Head of caudate nucleus (tissue), 42 donors: ENCODE results near the gene ZNF700.
"Not testable (repeated sequence)": the region's sequence is repeated elsewhere in the genome, so short reads cannot be mapped to it uniquely, and the experiment has no call there.

Experiments used
- DNase-seq, 42 donors: peaks; one replicate each; pipeline versions ENCODE4 v3.0.0 to v3.0.0-alpha.2; 2020 to 2021; ENCODE audit warnings: mixed read lengths in 7 of 42
- intact Hi-C: fragments of 100-400 bp; cut with DNase I; formaldehyde crosslinking; loops from one replicate; pipeline ENCODE4 v1.15.0; 2022

Gene ZNF700

GRCh38 chr19:11924886-11925650 is at the start of gene ZNF700:
ZNF700 (plus strand) TSS chr19:11925107; CDS start chr19:11925211, 104 bp downstream.
- intact Hi-C loops: loop anchor here (5.0 kb wide), 1 partner anchor 62 kb away; no protein-coding TSS in a partner anchor
- peak; percentile 90 to 99 (median 96) for DNase-seq

- DNase-seq: peak in 33 of 42 donors; percentile 6 to 71 (median 40)
- intact Hi-C loops: not testable (repeated sequence)
These were observed 45.1 kb upstream of the ZNF700 start for GRCh38 chr19:11879687-11880266.

- DNase-seq: no peak
- intact Hi-C loops: no loop called here
These were observed 44.3 kb upstream of the ZNF700 start for GRCh38 chr19:11880598-11880997.

GRCh38 chr19:11881151-11881800 is 43.6 kb upstream of the ZNF700 start:
- intact Hi-C loops: no loop called here
- DNase-seq: peak in 41 of 42 donors; percentile 10 to 85 (median 60)

- no peak for DNase-seq
- intact Hi-C loops: no loop called here
These were observed 42.3 kb upstream of the ZNF700 start for GRCh38 chr19:11882606-11883005.

GRCh38 chr19:11887234-11887610 is 37.7 kb upstream of the ZNF700 start:
- intact Hi-C loops: no loop called here
- DNase-seq: peak in 3 of 42 donors; percentile 14 to 40 (median 17)

DNA sequence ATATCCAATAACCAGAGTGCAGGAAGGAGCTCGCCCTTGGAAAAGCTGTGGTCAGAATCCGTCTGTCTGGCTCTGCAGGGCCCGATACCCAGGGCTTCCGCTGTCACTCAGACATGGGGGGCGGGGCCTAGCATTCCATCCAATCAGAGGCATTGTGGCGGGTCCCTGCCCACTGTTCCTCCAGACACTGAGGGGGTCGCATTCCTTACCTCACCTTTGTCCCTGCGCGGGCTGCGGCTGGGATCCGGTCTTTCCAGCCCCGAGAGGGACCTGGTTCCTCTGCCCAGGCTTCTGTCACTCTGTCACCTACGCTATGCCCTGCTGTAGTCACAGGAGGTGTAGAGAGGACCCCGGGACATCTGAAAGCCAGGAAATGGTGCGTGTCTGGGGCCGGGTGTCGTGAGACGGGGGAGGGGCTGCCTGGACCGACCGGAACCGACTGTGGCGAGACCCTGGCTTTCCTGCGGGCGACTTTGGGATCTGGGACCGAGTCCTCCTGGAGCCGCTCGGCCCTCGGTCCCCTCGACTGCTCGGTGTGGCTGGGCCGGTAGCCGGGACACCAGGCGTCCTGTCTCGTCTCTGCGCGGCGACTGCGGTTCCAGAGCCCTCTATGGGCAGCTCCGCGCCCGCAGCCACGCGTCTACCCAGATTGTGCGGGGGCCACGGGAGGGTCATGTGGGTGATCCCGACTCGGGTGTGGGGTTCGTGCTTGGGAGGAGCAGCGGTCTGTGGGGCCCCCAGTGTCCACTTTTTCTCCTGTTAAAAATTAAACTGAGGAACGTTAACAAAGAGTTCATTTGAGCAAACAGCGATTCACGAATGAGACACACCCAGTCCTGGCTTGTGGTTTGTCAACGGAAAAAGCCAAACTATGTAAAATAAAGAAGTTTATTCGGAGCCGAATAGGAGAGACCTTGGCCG is 37.0 kb upstream of the ZNF700 start, which contains the start of gene ZNF69:
TSS of gene ZNF69 (plus strand) at position 172 of the 921 bp plus-strand sequence. CDS start at position 314, 142 bp downstream.
- DNase-seq: peak; percentile 75 to 94 (median 88)
- intact Hi-C loops: no loop called here

- DNase-seq, intact Hi-C loops: not testable (repeated sequence)
These were observed 35.0 kb upstream of the ZNF700 start for GRCh38 chr19:11889901-11890300.

DNA sequence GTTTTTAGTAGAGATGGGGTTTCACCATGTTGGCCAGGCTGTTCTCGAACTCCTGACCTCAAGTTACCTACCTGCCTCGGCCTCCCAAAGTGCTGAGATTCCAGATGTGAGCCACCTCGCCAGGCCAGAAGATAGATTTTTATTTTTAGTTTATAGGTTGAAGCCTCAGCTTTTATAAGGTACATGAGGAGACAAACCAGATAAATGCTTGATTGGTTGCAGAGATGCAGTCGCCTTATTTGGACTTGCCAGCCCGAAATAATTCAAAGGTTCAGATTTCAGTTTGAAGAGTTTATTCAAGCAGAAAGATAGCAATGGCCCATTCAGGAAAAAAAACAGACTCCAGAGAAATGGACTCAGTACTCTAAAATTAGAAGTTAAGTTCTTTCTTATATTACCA is 34.3 kb upstream of the ZNF700 start:
- DNase-seq: no peak
- intact Hi-C loops: no loop called here

GRCh38 chr19:11894851-11895250 is 30.1 kb upstream of the ZNF700 start:
- no peak for DNase-seq
- intact Hi-C loops: no loop called here

- intact Hi-C loops: no loop called here
- no peak for DNase-seq
These were observed 22.7 kb upstream of the ZNF700 start for GRCh38 chr19:11902228-11902627.

GRCh38 chr19:11905928-11906327 is 19.0 kb upstream of the ZNF700 start:
- intact Hi-C loops: no loop called here
- no peak for DNase-seq

GRCh38 chr19:11911937-11912336 is 13.0 kb upstream of the ZNF700 start:
- intact Hi-C loops, DNase-seq: not testable (repeated sequence)

GRCh38 chr19:11914417-11915051 is 10.4 kb upstream of the ZNF700 start:
- DNase-seq, intact Hi-C loops: not testable (repeated sequence)

DNA sequence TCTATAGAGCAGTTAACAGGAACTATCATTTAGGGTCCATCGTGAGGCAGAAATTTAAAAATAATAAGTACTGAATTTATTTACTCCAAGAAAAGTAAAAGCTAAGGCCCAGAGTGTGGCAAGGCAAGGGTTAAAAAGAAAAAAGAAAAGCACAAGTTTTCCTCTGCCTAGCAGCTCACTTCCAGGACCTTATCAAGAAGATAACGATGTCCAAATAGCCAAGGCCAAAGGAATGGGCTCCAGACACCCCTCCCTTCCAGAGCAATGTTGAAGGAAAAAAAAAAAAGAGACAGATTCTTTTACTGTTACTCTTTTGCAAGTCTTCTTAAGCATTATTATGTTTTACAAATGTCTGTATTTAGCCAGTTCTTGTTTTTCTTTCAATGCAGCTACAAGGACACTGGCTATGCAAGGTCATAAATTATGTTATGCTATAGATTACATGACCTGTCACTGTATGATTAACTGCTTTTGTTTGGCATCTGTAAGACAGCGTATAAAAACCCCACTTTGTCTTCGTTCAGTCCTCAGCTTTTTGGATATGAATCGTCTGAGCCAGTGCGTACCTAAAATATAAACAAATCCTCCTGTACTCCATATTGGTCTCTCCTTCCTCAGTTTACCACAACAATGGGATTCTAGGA is 2.9 kb upstream of the ZNF700 start:
- no peak for DNase-seq
- intact Hi-C loops: loop anchor here (5.0 kb wide), 1 partner anchor 65 kb away; no protein-coding TSS in a partner anchor

- intact Hi-C loops: not testable (repeated sequence)
- DNase-seq: peak in 2 of 42 donors; percentile 1 to 10
These were observed 812 bp downstream of the ZNF700 start for GRCh38 chr19:11925651-11926187.

GRCh38 chr19:11927227-11927626 is 2.3 kb downstream of the ZNF700 start:
- intact Hi-C loops: no loop called here
- no peak for DNase-seq

- intact Hi-C loops: no loop called here
- peak in 1 of 42 donors; percentile 3 for DNase-seq
These were observed 6.1 kb downstream of the ZNF700 start for GRCh38 chr19:11931051-11931450.
